GM12801 (cell line): ENCODE results near the gene ZSCAN25.

ENCODE experiments used
- CTCF ChIP-seq: IDR thresholded peaks from one replicate; pipeline ENCODE4 v1.5.1; 2011; ENCODE audit warnings: control low read depth; ENCODE audit not compliant: insufficient read length; ENCODE audit errors: extremely low read depth

ZSCAN25 gene

GRCh38 chr7:99607548-99607947 lies 9.2 kb upstream of the ZSCAN25 start:
- TF ChIP-seq CTCF = no peak

GRCh38 chr7:99614495-99614894 lies 2.3 kb upstream of the ZSCAN25 start:
- TF ChIP-seq CTCF = no peak

GRCh38 chr7:99615989-99616358 lies 772 bp upstream of the ZSCAN25 start:
- no peak for TF ChIP-seq CTCF

GRCh38 chr7:99617192-99617781 lies 541 bp downstream of the ZSCAN25 start:
- no peak for TF ChIP-seq CTCF

- no peak for TF ChIP-seq CTCF
Measured at GRCh38 chr7:99618726-99619125, 2.0 kb downstream of the ZSCAN25 start.

- no peak for TF ChIP-seq CTCF
Measured at GRCh38 chr7:99619571-99620130, 2.9 kb downstream of the ZSCAN25 start.

GRCh38 chr7:99621271-99621670 lies 4.5 kb downstream of the ZSCAN25 start:
- no peak for TF ChIP-seq CTCF
